K562 (cell line): ENCODE data around the gene SLC6A9. TPM values are rescaled to one million over a fixed set of nuclear protein-coding genes. Genes with fewer than 3 reads are reported as not detected.

ENCODE experiments used
- ARHGAP35 ChIP-seq: fragments of 450-650 bp; IDR thresholded peaks from 2 replicates; pipeline ENCODE4 v1.6.1; 2018; ENCODE audit not compliant: partially characterized antibody
- CCNT2 ChIP-seq: IDR thresholded peaks from 2 replicates; pipeline ENCODE4 v1.6.1; 2011; ENCODE audit warnings: borderline replicate concordance, low read depth, mild to moderate bottlenecking, moderate library complexity, mixed read lengths, low read length; ENCODE audit not compliant: insufficient read length; ENCODE audit errors: extremely low read depth
- CREB1 ChIP-seq, 2 experiments: sonication (generic) in 1 of 2; formaldehyde crosslinking in 1 of 2; IDR thresholded peaks; 2 replicates each; pipeline versions ENCODE4 v1.6.1 to v1.8.0; 2012 to 2022; ENCODE audit warnings: inconsistent platforms in 1 of 2, mild to moderate bottlenecking in 1 of 2, missing genetic modification reagents in 1 of 2, moderate library complexity in 1 of 2
- CXXC5 ChIP-seq: fragments of 250-450 bp; sonication (Bioruptor Pico); IDR thresholded peaks from 2 replicates; pipeline ENCODE4 v1.8.0; 2022; ENCODE audit warnings: inconsistent platforms, mild to moderate bottlenecking, moderate library complexity
- E2F3 ChIP-seq: fragments of 250-450 bp; sonication (Bioruptor Pico); IDR thresholded peaks from 2 replicates; pipeline ENCODE4 v1.4.0; 2020; ENCODE audit warnings: mild to moderate bottlenecking
- FOXP1 ChIP-seq: sonication (generic); formaldehyde crosslinking; IDR thresholded peaks from 2 replicates; pipeline ENCODE4 v1.8.0; 2022; ENCODE audit warnings: mild to moderate bottlenecking, missing genetic modification reagents
- HDAC8 ChIP-seq: fragments of 450-650 bp; IDR thresholded peaks from 2 replicates; pipeline ENCODE4 v1.6.1; 2016; ENCODE audit warnings: mild to moderate bottlenecking, missing genetic modification characterization, moderate library complexity, missing compliant biosample characterization
- LCOR ChIP-seq: sonication (generic); formaldehyde crosslinking; IDR thresholded peaks from 2 replicates; pipeline ENCODE4 v1.8.0; 2022; ENCODE audit warnings: mild to moderate bottlenecking, missing genetic modification reagents
- MED1 ChIP-seq: sonication (generic); formaldehyde crosslinking; IDR thresholded peaks from 2 replicates; pipeline ENCODE4 v1.8.1; 2023; ENCODE audit warnings: missing genetic modification reagents, borderline replicate concordance
- MYC ChIP-seq, 2 experiments: fragments of 250-450 bp in 1 of 2; sonication (Bioruptor Pico) in 1 of 2; IDR thresholded peaks; 2 replicates each; pipeline versions ENCODE4 v1.5.1 to v1.6.1; 2012 to 2021; ENCODE audit warnings: low read depth in 2 of 2, borderline replicate concordance in 1 of 2, improper control_type of control experiment in 1 of 2, low read length in 1 of 2, mild to moderate bottlenecking in 1 of 2, moderate library complexity in 1 of 2
- PTTG1 ChIP-seq: fragments of 450-650 bp; IDR thresholded peaks from 2 replicates; pipeline ENCODE4 v1.6.1; 2016; ENCODE audit warnings: low read depth, mild to moderate bottlenecking, missing genetic modification characterization, missing compliant biosample characterization
- SMAD1 ChIP-seq: fragments of 150-350 bp; IDR thresholded peaks from 2 replicates; pipeline ENCODE4 v1.6.1; 2014; ENCODE audit warnings: low read length, low read depth; ENCODE audit not compliant: partially characterized antibody
- SMARCC2 ChIP-seq: fragments of 450-650 bp; IDR thresholded peaks from 2 replicates; pipeline ENCODE4 v1.6.1; 2017; ENCODE audit warnings: antibody characterized with exemption, moderate library complexity, mild to moderate bottlenecking, low read depth
- ZNF23 ChIP-seq: fragments of 250-450 bp; sonication (Bioruptor Pico); IDR thresholded peaks from 2 replicates; pipeline ENCODE4 v1.4.0; 2020; ENCODE audit warnings: mild to moderate bottlenecking
- ZNF354B ChIP-seq: fragments of 250-450 bp; sonication (Bioruptor Pico); IDR thresholded peaks from 2 replicates; pipeline ENCODE4 v1.4.0; 2020
- ZSCAN32 ChIP-seq: fragments of 450-650 bp; formaldehyde crosslinking; IDR thresholded peaks from 2 replicates; pipeline ENCODE4 v1.4.0; 2020; ENCODE audit warnings: mild to moderate bottlenecking, moderate library complexity
- polyA plus RNA-seq, 8 experiments: library from polyadenylated mRNA; depleted of rRNA in 4 of 8; stranded (reverse) in 5 of 8; unstranded in 3 of 8; fragments of >200 nt; fragmentation: Nextera tagmentation in 2 of 8; fragmentation: Illumina TruSeq in 1 of 8; extraction: Ambion mirVana in 2 of 8; extraction: Trizol in 1 of 8; gene quantifications; 2 replicates each; pipeline versions ENCODE4 v1.2.1 to v1.2.3, GENCODE V29; 2011 to 2014; ENCODE audit warnings: inconsistent platforms in 1 of 8, missing spikeins in 1 of 8
- total RNA-seq, 7 experiments: library from RNA; depleted of rRNA in 6 of 7; stranded (reverse); fragments of >200 nt in 6 of 7; fragmentation: Illumina TruSeq in 2 of 7; extraction: Trizol in 2 of 7; gene quantifications; 2 replicates each; pipeline versions ENCODE4 v1.2.1 to v1.2.3, GENCODE V29; 2011 to 2021; ENCODE audit warnings: low replicate concordance in 1 of 7
- TF ChIP-seq, protein P1 (sequence below): fragments of 250-450 bp; sonication (Bioruptor Pico); IDR thresholded peaks from 2 replicates; pipeline ENCODE4 v1.8.0; 2022; ENCODE audit warnings: moderate library complexity, mild to moderate bottlenecking, inconsistent platforms
- TF ChIP-seq, protein P2 (sequence below): fragments of 450-650 bp; formaldehyde crosslinking; IDR thresholded peaks from 2 replicates; pipeline ENCODE4 v1.4.0; 2022; ENCODE audit warnings: missing genetic modification characterization
- TF ChIP-seq, protein P3 (sequence below): sonication (generic); formaldehyde crosslinking; IDR thresholded peaks from 2 replicates; pipeline ENCODE4 v1.8.0; 2022; ENCODE audit warnings: mild to moderate bottlenecking, missing genetic modification reagents, borderline replicate concordance
- TF ChIP-seq, protein P4 (sequence below): fragments of 450-650 bp; IDR thresholded peaks from 2 replicates; pipeline ENCODE4 v1.7.1; 2018; ENCODE audit warnings: mild to moderate bottlenecking, low read depth; ENCODE audit not compliant: partially characterized antibody

The SLC6A9 gene
- total and polyA plus RNA-seq, 9 of the 15 experiments (the other 6 are each of a cell fraction or from before 2014, with no cell fraction given): 0.17 to 18.7 (median 2.9) TPM

DNA sequence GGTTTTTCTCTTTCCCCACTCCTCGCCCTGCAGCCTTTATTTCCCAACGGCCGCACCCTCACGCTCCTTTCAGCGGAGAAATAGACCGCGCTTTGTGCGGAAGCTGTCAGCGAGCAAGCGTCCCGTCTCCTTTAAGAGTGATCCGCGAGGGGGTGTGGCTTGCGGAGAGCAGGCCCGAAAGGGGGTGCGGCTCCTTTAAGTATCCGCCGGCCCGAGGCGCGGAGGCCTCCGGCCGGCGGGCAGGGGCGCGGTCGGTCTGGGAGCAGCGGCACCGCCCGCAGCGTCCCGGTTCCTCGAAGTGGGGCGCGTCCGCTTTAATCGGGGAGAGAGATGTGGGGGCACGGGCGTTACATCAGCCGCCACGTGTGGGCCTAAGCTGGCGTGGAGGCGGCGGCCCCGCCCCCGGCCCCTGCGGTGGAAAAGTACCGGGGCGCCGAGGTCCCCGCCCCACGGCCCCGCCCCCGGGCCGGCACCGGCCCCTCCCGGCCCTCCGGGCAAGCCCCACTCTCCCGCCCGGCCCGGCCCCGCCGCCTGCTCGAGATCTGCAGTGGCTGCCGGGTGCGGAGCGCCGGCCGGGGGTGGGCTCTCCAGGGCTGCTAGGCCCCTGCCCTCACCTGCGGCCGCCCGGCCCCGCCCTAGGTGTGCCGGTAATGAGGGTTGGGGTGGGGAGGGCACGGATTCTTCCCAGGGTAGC, 1.2 kb downstream of the SLC6A9 start (continued):
- TF ChIP-seq, protein P1, sequence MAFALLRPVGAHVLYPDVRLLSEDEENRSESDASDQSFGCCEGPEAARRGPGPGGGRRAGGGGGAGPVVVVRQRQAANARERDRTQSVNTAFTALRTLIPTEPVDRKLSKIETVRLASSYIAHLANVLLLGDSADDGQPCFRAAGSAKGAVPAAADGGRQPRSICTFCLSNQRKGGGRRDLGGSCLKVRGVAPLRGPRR (CRISPR knock-in tag): no peak
- TF ChIP-seq LCOR (CRISPR knock-in tag): peak; percentile 25; the same call in 1 of the 2 replicates
- TF ChIP-seq FOXP1: no peak
- peak; percentile 96 for TF ChIP-seq CXXC5 (CRISPR knock-in tag)
- TF ChIP-seq SMAD1: peak; percentile 19
- TF ChIP-seq E2F3 (CRISPR knock-in tag): no peak
- TF ChIP-seq, protein P2, sequence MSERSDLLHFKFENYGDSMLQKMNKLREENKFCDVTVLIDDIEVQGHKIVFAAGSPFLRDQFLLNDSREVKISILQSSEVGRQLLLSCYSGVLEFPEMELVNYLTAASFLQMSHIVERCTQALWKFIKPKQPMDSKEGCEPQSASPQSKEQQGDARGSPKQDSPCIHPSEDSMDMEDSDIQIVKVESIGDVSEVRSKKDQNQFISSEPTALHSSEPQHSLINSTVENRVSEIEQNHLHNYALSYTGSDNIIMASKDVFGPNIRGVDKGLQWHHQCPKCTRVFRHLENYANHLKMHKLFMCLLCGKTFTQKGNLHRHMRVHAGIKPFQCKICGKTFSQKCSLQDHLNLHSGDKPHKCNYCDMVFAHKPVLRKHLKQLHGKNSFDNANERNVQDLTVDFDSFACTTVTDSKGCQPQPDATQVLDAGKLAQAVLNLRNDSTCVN (CRISPR knock-in tag): peak; percentile 76; the same call in 1 of the 2 replicates
- no peak for TF ChIP-seq ZNF23 (CRISPR knock-in tag)
- TF ChIP-seq ARHGAP35: no peak
- peak; percentile 99 for TF ChIP-seq CCNT2
- TF ChIP-seq MYC (IDR thresholded peaks at IDR 0.05; ENCODE audit: low read depth, low read length): peak; percentile 100
- no peak for TF ChIP-seq MYC (CRISPR knock-in tag; IDR thresholded peaks at IDR 0.05; ENCODE audit: borderline replicate concordance, low read depth)
- no peak for TF ChIP-seq PTTG1
- no peak for TF ChIP-seq ZNF354B (CRISPR knock-in tag)
- TF ChIP-seq, protein P3, sequence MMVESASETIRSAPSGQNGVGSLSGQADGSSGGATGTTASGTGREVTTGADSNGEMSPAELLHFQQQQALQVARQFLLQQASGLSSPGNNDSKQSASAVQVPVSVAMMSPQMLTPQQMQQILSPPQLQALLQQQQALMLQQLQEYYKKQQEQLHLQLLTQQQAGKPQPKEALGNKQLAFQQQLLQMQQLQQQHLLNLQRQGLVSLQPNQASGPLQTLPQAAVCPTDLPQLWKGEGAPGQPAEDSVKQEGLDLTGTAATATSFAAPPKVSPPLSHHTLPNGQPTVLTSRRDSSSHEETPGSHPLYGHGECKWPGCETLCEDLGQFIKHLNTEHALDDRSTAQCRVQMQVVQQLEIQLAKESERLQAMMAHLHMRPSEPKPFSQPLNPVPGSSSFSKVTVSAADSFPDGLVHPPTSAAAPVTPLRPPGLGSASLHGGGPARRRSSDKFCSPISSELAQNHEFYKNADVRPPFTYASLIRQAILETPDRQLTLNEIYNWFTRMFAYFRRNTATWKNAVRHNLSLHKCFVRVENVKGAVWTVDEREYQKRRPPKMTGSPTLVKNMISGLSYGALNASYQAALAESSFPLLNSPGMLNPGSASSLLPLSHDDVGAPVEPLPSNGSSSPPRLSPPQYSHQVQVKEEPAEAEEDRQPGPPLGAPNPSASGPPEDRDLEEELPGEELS (CRISPR knock-in tag): no peak
- no peak for TF ChIP-seq SMARCC2
- TF ChIP-seq CREB1 (IDR thresholded peaks at IDR 0.05): peak; percentile 68; the same call in 1 of the 2 replicates
- TF ChIP-seq CREB1 (CRISPR knock-in tag; IDR thresholded peaks at IDR 0.05): 0 out of 2 replicates have a peak, but pooled peaks have one; percentile 30
- no peak for TF ChIP-seq HDAC8
- TF ChIP-seq MED1 (CRISPR knock-in tag): no peak
- TF ChIP-seq ZSCAN32 (CRISPR knock-in tag): peak; percentile 83
- TF ChIP-seq, protein P4, sequence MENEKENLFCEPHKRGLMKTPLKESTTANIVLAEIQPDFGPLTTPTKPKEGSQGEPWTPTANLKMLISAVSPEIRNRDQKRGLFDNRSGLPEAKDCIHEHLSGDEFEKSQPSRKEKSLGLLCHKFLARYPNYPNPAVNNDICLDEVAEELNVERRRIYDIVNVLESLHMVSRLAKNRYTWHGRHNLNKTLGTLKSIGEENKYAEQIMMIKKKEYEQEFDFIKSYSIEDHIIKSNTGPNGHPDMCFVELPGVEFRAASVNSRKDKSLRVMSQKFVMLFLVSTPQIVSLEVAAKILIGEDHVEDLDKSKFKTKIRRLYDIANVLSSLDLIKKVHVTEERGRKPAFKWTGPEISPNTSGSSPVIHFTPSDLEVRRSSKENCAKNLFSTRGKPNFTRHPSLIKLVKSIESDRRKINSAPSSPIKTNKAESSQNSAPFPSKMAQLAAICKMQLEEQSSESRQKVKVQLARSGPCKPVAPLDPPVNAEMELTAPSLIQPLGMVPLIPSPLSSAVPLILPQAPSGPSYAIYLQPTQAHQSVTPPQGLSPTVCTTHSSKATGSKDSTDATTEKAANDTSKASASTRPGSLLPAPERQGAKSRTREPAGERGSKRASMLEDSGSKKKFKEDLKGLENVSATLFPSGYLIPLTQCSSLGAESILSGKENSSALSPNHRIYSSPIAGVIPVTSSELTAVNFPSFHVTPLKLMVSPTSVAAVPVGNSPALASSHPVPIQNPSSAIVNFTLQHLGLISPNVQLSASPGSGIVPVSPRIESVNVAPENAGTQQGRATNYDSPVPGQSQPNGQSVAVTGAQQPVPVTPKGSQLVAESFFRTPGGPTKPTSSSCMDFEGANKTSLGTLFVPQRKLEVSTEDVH: no peak
